ENCODE results near the gene CD52.

The CD52 gene

GRCh38 chr1:26281971-26282370 lies 35.8 kb upstream of the CD52 start:
- no peak for TF ChIP-seq CTCF (IDR thresholded peaks at IDR 0.05)

- TF ChIP-seq CTCF (IDR thresholded peaks at IDR 0.05): no peak
Observed at GRCh38 chr1:26282401-26282918, 35.3 kb upstream of the CD52 start.

- TF ChIP-seq CTCF (IDR thresholded peaks at IDR 0.05): no peak
Observed at GRCh38 chr1:26283279-26283853, 34.4 kb upstream of the CD52 start.

GRCh38 chr1:26283871-26284596 lies 33.7 kb upstream of the CD52 start:
- TF ChIP-seq CTCF (IDR thresholded peaks at IDR 0.05): no peak

GRCh38 chr1:26284597-26285347 lies 33.0 kb upstream of the CD52 start:
- peak; percentile 64 for TF ChIP-seq CTCF (IDR thresholded peaks at IDR 0.05)

- peak; percentile 13; the same call in 1 of the 2 replicates for TF ChIP-seq CTCF (IDR thresholded peaks at IDR 0.05)
Observed at GRCh38 chr1:26285366-26286063, 32.2 kb upstream of the CD52 start.

GRCh38 chr1:26286064-26286416 lies 31.7 kb upstream of the CD52 start:
- TF ChIP-seq CTCF (IDR thresholded peaks at IDR 0.05): no peak
